Measurements from ENCODE around the gene HTRA1. TPM values are rescaled to one million over a fixed set of nuclear protein-coding genes. Genes with fewer than 3 reads are reported as not detected.

The HTRA1 gene
- total RNA-seq, 2 donors from 2014 or later = 41.4 to 61.8 TPM

DNA sequence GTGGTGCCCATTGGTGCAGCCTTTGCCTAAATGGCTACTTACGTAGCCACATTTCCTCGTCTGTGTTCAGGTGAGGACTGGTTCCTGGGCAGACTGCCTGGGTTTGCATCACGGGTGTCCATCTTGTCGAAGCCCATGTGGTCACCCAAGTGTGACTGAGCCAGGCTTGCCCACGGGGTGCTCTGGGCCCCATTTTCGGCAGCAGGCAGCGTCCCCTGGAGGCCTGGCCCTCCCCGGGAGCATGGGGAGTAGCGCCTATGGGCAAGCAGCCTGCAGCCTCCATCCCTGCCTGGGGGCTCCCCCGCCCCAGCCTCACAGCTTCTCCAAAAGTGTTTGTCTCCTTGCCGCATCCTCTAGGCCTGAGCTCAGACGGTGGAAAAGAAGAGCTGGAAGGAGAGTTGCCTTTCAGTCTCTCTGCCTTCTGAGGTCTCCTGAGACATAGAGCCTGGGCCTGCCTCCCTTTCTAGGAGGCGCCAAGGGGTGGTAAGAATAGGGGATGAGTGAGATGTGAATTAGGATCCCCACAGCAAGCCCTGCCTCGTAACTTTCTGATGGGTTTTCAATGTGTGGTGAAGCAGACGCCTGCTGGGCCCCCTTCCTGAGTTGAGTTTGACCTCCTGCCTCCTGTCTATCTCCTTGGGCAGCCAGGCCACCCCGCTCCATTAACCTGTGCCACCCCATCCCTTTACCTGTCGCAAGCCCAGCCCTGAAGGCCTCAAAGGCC, 42.7 kb downstream of the HTRA1 start:
- H3K4me1 ChIP-seq (replicated peaks) = no peaks in the 10 kb centered on the region
- DNase-seq (ENCODE audit: low spot score) = no peak
- no peaks in the 10 kb centered on the region for H3K9me3 ChIP-seq
- 77% methylated on average over 17 of the region's 17 CpGs for WGBS
- no peak overlapping the region for H3K4me3 ChIP-seq
- H3K27me3 ChIP-seq (replicated peaks; ENCODE audit: insufficient read depth) = no peaks in the 10 kb centered on the region
- no peak for TF ChIP-seq POLR2A (IDR thresholded peaks at IDR 0.05)
- TF ChIP-seq, protein P1, sequence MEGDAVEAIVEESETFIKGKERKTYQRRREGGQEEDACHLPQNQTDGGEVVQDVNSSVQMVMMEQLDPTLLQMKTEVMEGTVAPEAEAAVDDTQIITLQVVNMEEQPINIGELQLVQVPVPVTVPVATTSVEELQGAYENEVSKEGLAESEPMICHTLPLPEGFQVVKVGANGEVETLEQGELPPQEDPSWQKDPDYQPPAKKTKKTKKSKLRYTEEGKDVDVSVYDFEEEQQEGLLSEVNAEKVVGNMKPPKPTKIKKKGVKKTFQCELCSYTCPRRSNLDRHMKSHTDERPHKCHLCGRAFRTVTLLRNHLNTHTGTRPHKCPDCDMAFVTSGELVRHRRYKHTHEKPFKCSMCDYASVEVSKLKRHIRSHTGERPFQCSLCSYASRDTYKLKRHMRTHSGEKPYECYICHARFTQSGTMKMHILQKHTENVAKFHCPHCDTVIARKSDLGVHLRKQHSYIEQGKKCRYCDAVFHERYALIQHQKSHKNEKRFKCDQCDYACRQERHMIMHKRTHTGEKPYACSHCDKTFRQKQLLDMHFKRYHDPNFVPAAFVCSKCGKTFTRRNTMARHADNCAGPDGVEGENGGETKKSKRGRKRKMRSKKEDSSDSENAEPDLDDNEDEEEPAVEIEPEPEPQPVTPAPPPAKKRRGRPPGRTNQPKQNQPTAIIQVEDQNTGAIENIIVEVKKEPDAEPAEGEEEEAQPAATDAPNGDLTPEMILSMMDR (IDR thresholded peaks at IDR 0.05) = no peak
- intact Hi-C loops (cut with DNase I) = no loop called here
- H3K36me3 ChIP-seq = no peaks in the 10 kb centered on the region
- H3K27ac ChIP-seq = no peak overlapping the region

DNA sequence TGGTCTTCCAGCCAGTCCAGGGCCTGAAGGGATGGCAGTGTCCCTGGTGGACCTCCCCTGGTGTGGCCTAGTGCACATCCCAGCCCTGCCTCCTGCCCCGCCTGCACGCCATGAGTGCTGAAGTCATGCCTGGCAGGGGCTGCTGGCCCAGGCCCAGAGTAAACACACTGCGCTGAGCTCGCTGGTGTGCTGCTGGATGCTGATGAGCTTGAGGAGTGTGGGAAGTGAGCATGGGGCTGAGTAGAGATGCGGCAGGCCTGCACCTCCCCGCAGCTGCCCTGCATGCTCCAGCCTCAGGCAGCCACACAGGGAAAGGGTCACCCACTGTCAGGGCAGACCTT, 43.2 kb downstream of the HTRA1 start:
- peak; percentile 87 for DNase-seq (ENCODE audit: low spot score)

DNA sequence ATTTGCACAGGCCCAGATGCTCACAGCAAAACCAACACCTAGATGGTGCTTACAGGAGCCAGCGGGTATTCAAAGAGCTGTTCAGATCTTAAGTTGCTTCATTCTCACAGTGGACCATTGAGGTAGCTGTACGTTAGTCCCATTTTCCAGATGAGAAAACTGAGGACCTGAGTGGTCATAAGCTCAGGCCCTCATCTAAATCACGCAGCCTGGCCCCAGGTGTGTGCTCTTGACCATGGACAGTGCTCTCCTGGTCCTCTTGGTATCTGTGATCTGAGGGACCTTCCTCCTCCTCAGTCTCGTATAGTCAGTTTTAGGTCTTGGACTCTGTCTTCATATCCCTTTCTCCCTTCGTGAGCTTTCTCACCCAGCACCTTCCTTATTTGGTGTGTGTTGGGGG, 43.7 kb downstream of the HTRA1 start:
- Histone ChIP-seq H3K9me3 (no peaks in the 10 kb centered on the region), H3K27me3 (replicated peaks; ENCODE audit: insufficient read depth) (no peaks in the 10 kb centered on the region), H3K4me1 (replicated peaks) (no peaks in the 10 kb centered on the region), H3K36me3 (no peaks in the 10 kb centered on the region), H3K4me3 (no peak overlapping the region), H3K27ac (no peak overlapping the region)
- 86% methylated on average over 5 of the region's 5 CpGs for WGBS
- DNase-seq (ENCODE audit: low spot score) = no peak
- no peak for TF ChIP-seq POLR2AphosphoS5 (IDR thresholded peaks at IDR 0.05)
- TF ChIP-seq POLR2A (IDR thresholded peaks at IDR 0.05) = no peak
- TF ChIP-seq, protein P1 (IDR thresholded peaks at IDR 0.05) = no peak
- intact Hi-C loops (cut with DNase I) = no loop called here

More for the DNA sequence above, 43.2 kb downstream of the HTRA1 start:
- no peak overlapping the region for H3K4me3 ChIP-seq
- H3K4me1 ChIP-seq (replicated peaks) = no peaks in the 10 kb centered on the region
- intact Hi-C loops (cut with DNase I) = no loop called here
- no peaks in the 10 kb centered on the region for H3K9me3 ChIP-seq
- H3K27me3 ChIP-seq (replicated peaks; ENCODE audit: insufficient read depth) = no peaks in the 10 kb centered on the region
- 15% methylated on average over 3 of the region's 6 CpGs for WGBS
- H3K36me3 ChIP-seq = no peaks in the 10 kb centered on the region
- H3K27ac ChIP-seq = no peak overlapping the region
- TF ChIP-seq POLR2AphosphoS5 (IDR thresholded peaks at IDR 0.05) = peak; percentile 86
- TF ChIP-seq, protein P1 (IDR thresholded peaks at IDR 0.05) = no peak

DNA sequence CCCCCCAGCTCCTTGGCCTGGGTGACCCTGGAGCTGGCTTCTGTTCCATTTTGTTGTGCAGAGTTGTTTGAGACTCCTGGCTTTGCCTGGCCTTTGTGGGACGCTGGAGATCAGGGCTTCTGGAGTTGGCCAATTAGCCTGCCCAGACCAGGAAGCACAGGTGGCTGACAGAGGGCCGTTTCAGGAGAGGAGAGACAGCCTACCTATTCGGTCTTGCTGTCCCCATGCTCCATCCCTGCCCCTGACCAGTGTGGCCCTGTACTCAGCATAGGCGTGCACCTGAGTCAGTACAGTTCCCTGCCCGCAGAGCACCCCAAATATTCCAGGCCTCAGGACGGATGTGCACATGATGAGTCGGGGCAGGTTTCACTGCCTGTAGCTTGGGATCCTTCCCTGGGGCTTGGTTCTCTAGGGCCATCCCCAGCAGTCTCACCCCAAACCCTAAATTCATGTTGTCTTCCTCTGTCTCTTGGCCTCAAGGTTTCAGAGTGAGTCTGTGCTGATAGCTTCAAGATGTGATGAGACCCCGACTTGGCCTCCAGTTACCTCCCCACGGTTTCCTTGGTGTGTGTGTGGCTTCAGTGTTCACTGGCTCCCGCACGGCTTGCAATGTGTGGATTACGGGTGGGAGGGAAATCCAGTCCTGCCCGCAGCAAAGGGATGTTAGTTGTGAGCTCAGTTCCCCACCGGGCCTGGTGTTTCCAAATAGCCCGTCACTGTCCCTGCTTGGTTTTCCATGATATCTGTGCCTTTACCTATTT, 44.7 kb downstream of the HTRA1 start:
- H3K27ac ChIP-seq = no peak overlapping the region
- TF ChIP-seq POLR2A (IDR thresholded peaks at IDR 0.05) (no peak), POLR2AphosphoS5 (IDR thresholded peaks at IDR 0.05) (no peak)
- TF ChIP-seq, protein P1 (IDR thresholded peaks at IDR 0.05) = no peak
- 93% methylated on average over 15 of the region's 15 CpGs for WGBS

DNA sequence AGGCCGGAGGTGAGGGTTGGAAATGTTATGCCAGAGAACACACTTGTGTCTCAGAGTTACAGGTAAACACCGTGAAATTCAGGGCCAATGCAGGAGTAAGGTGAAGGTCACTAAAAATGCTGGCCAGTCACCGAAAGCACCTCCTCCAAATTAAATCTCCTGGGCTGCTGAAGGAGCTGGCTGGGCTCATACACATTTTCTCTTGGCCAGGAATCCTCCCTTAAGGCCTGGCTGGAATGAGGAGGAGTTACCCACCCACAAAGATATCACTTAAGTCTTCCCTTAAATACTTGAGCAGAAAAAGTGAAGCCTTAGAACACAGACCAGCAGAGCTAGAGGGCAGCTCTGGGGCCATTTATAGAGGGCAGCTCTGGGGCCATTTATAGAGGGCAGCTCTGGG, 46.3 kb downstream of the HTRA1 start:
- intact Hi-C loops (cut with DNase I) = no loop called here
- H3K4me3 ChIP-seq = no peak overlapping the region
- 95% methylated on average over 3 of the region's 3 CpGs for WGBS
- no peak for DNase-seq (ENCODE audit: low spot score)
- no peaks in the 10 kb centered on the region for H3K4me1 ChIP-seq (replicated peaks)
- TF ChIP-seq POLR2AphosphoS5 (IDR thresholded peaks at IDR 0.05) (no peak), POLR2A (IDR thresholded peaks at IDR 0.05) (no peak)
- TF ChIP-seq, protein P1 (IDR thresholded peaks at IDR 0.05) = no peak
- no peaks in the 10 kb centered on the region for H3K27me3 ChIP-seq (replicated peaks; ENCODE audit: insufficient read depth)
- no peaks in the 10 kb centered on the region for H3K9me3 ChIP-seq
- H3K36me3 ChIP-seq = no peaks in the 10 kb centered on the region
- H3K27ac ChIP-seq = no peak overlapping the region

More for the DNA sequence above, 44.7 kb downstream of the HTRA1 start:
- no peak for DNase-seq (ENCODE audit: low spot score)
- no peaks in the 10 kb centered on the region for H3K4me1 ChIP-seq (replicated peaks)
- no peak overlapping the region for H3K4me3 ChIP-seq
- no peaks in the 10 kb centered on the region for H3K36me3 ChIP-seq
- intact Hi-C loops (cut with DNase I) = no loop called here
- H3K9me3 ChIP-seq = no peaks in the 10 kb centered on the region
- H3K27me3 ChIP-seq (replicated peaks; ENCODE audit: insufficient read depth) = no peaks in the 10 kb centered on the region
